Hepatocyte (in vitro differentiated cells): ENCODE results near the gene C4orf50.

Experiments used
- CTCF ChIP-seq: fragments of 200-600 bp; sonication (generic); IDR thresholded peaks from 2 replicates; pipeline ENCODE4 v1.5.1; 2016; ENCODE audit warnings: antibody characterized with exemption, mild to moderate bottlenecking; ENCODE audit not compliant: poor library complexity
- EZH2 ChIP-seq: fragments of 200-600 bp; sonication (generic); IDR thresholded peaks from 2 replicates; pipeline ENCODE4 v1.6.1; 2016; ENCODE audit warnings: antibody characterized with exemption, mild to moderate bottlenecking, borderline replicate concordance
- EZH2phosphoT487 ChIP-seq: fragments of 200-600 bp; sonication (generic); IDR thresholded peaks from one replicate; pipeline ENCODE4 v1.6.1; 2018; ENCODE audit warnings: antibody characterized with exemption, mild to moderate bottlenecking, low read depth, moderate library complexity; ENCODE audit not compliant: unreplicated experiment, severe bottlenecking

- TF ChIP-seq CTCF, result no peak
- no peak for TF ChIP-seq EZH2
- TF ChIP-seq EZH2phosphoT487, result no peak
Observed at GRCh38 chr4:5995901-5996623, 22.2 kb downstream of the C4orf50 start.
